Natural killer cell (primary cell): ENCODE data around the gene YAE1. TPM values are rescaled to one million over a fixed set of nuclear protein-coding genes. Genes with fewer than 3 reads are reported as not detected.

ENCODE experiments used
- ATAC-seq, 3 donors: fragments of 150-1000 bp in 2 of 3; fragments of 200-7000 bp in 1 of 3; cut with Tn5 transposase; 1 replicate in 1 of 3; 2 replicates in 2 of 3; pipeline ENCODE4 v1.10.0; 2021; ENCODE audit warnings: mild to moderate bottlenecking in 2 of 3, moderate library complexity in 2 of 3
- DNase-seq, 2 donors: peaks; one replicate each; pipeline versions ENCODE4 v3.0.0 to v3.0.0-alpha.2; 2013 to 2021; ENCODE audit warnings: mixed read lengths in 1 of 2
- H3K27ac ChIP-seq: one replicate; pipeline ENCODE4 v1.5.1; 2013; ENCODE audit warnings: mild to moderate bottlenecking, low read length
- H3K27me3 ChIP-seq: one replicate; pipeline ENCODE4 v1.6.1; 2013; ENCODE audit warnings: low read length; ENCODE audit not compliant: control insufficient read depth, insufficient read depth
- H3K36me3 ChIP-seq: one replicate; pipeline ENCODE4 v1.6.1; 2013; ENCODE audit warnings: low read length; ENCODE audit not compliant: control insufficient read depth, insufficient read depth
- H3K4me1 ChIP-seq: one replicate; pipeline ENCODE4 v1.6.1; 2013; ENCODE audit warnings: low read length; ENCODE audit not compliant: control insufficient read depth, insufficient read depth
- H3K4me3 ChIP-seq: one replicate; pipeline ENCODE4 v1.5.1; 2013; ENCODE audit warnings: low read length
- H3K9me3 ChIP-seq: one replicate; pipeline ENCODE4 v1.6.1; 2013; ENCODE audit warnings: low read length; ENCODE audit not compliant: control insufficient read depth, insufficient read depth
- H3K27ac Mint-ChIP-seq, 2 donors: one replicate each; pipeline ENCODE4 v1.8.0; 2022; ENCODE audit warnings: mild to moderate bottlenecking in 2 of 2, mixed read lengths in 2 of 2, moderate library complexity in 1 of 2
- H3K27me3 Mint-ChIP-seq, 2 donors: one replicate each; pipeline ENCODE4 v1.8.0; 2022; ENCODE audit warnings: low read depth in 2 of 2, mixed read lengths in 2 of 2
- H3K36me3 Mint-ChIP-seq: one replicate; pipeline ENCODE4 v1.8.0; 2022; ENCODE audit warnings: mixed read lengths
- H3K4me1 Mint-ChIP-seq, 2 donors: one replicate each; pipeline ENCODE4 v1.8.0; 2022; ENCODE audit warnings: mixed read lengths in 2 of 2
- H3K4me3 Mint-ChIP-seq: one replicate; pipeline ENCODE4 v1.8.0; 2022; ENCODE audit warnings: mild to moderate bottlenecking, moderate library complexity, mixed read lengths
- H3K9me3 Mint-ChIP-seq, 2 donors: one replicate each; pipeline ENCODE4 v1.8.0; 2022; ENCODE audit warnings: mixed read lengths in 2 of 2
- WGBS: methylation state at CpG from one replicate; pipeline ENCODE4 v1.1.7; 2013; ENCODE audit warnings: missing lambda C conversion rate; ENCODE audit not compliant: insufficient coverage; 5-methylcytosine and 5-hydroxymethylcytosine counted together
- intact Hi-C: fragments of 100-400 bp; cut with micrococcal nuclease; formaldehyde crosslinking; loops from one replicate; pipeline ENCODE4 v1.14.2; 2022
- total RNA-seq, 4 donors: library from RNA; stranded (reverse); fragments of 120-200 nt in 1 of 4; gene quantifications; one replicate each; pipeline versions ENCODE4 v1.2.3 to v1.2.4, GENCODE V29; 2013 to 2022
- TF ChIP-seq, protein P1 (sequence below): fragments of 200-600 bp; IDR thresholded peaks from one replicate; pipeline ENCODE4 v1.8.0; 2022; ENCODE audit warnings: antibody characterized with exemption

Gene YAE1
- total RNA-seq, 3 donors from 2014 or later (not counting 1 experiment from before 2014, with no cell fraction given), result 3.1 to 5.1 (median 3.4) TPM

DNA sequence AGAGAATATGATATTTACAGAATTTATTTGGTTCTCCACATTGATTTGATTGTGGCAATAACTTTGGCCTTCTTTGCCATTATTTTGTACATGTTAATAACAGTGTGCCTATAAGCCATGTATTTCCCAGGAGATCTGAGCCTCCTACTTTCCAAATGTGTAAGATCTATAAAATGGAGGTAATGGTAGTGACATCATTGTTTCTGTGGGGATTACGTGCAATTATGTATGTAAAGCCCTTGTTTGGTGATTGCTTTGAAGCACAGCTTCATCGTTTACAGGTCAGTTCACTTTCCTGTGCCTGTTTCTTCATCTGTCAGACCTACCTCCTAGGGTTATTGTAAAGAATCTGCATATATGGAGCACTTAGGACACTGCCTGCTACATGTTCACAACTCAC, 17.3 kb downstream of the YAE1 start:
- Histone ChIP-seq H3K9me3 (no peaks in the 10 kb centered on the region), H3K27me3 (no peaks in the 10 kb centered on the region), H3K4me1 (no peaks in the 10 kb centered on the region), H3K27ac (no peak overlapping the region), H3K4me3 (no peak overlapping the region), H3K36me3 (no peaks in the 10 kb centered on the region)
- no peaks in the 10 kb centered on the region for H3K9me3 Mint-ChIP-seq
- no peaks in the 10 kb centered on the region for H3K27me3 Mint-ChIP-seq
- intact Hi-C loops, result no loop called here
- no peak overlapping the region for H3K4me3 Mint-ChIP-seq
- no peak for ATAC-seq
- H3K4me1 Mint-ChIP-seq, result no peaks in the 10 kb centered on the region
- no peak overlapping the region for H3K27ac Mint-ChIP-seq
- TF ChIP-seq, protein P1, sequence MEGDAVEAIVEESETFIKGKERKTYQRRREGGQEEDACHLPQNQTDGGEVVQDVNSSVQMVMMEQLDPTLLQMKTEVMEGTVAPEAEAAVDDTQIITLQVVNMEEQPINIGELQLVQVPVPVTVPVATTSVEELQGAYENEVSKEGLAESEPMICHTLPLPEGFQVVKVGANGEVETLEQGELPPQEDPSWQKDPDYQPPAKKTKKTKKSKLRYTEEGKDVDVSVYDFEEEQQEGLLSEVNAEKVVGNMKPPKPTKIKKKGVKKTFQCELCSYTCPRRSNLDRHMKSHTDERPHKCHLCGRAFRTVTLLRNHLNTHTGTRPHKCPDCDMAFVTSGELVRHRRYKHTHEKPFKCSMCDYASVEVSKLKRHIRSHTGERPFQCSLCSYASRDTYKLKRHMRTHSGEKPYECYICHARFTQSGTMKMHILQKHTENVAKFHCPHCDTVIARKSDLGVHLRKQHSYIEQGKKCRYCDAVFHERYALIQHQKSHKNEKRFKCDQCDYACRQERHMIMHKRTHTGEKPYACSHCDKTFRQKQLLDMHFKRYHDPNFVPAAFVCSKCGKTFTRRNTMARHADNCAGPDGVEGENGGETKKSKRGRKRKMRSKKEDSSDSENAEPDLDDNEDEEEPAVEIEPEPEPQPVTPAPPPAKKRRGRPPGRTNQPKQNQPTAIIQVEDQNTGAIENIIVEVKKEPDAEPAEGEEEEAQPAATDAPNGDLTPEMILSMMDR, result no peak
- no peak for DNase-seq
- no peaks in the 10 kb centered on the region for H3K36me3 Mint-ChIP-seq
- 76% methylated on average over 2 of the region's 2 CpGs for WGBS

DNA sequence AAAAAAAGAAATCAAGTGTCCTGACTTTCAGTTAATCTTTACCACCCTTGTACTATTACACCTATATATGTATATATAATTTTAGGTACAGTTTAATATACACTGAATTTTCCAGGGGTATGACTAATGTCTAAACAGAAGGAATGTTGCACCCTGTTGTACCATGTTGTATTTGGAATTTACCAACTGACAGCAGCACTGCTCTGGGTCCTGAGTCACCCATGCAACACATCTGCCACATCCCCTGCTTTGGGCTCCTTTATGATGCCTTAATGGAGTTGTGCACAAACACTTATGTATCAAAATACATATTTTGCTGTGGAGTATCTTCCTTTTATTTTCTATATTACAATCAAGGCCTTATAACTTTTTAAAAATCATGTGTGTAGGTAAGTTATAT, 21.2 kb downstream of the YAE1 start:
- TF ChIP-seq, protein P1, result no peak
- Histone ChIP-seq H3K36me3 (no peaks in the 10 kb centered on the region), H3K9me3 (no peaks in the 10 kb centered on the region), H3K4me3 (no peak overlapping the region), H3K27ac (no peak overlapping the region), H3K4me1 (peaks cover 6% of the 10 kb centered on the region), H3K27me3 (no peaks in the 10 kb centered on the region)
- Mint-ChIP-seq H3K36me3 (no peaks in the 10 kb centered on the region), H3K4me1 (peaks cover 6 to 7% of the 10 kb centered on the region in 2 donors), H3K27ac (no peak overlapping the region), H3K9me3 (no peaks in the 10 kb centered on the region), H3K27me3 (no peaks in the 10 kb centered on the region), H3K4me3 (no peak overlapping the region)
- intact Hi-C loops, result no loop called here
- DNase-seq (no peak), ATAC-seq (peak in 1 of 3 donors; percentile 30)

DNA sequence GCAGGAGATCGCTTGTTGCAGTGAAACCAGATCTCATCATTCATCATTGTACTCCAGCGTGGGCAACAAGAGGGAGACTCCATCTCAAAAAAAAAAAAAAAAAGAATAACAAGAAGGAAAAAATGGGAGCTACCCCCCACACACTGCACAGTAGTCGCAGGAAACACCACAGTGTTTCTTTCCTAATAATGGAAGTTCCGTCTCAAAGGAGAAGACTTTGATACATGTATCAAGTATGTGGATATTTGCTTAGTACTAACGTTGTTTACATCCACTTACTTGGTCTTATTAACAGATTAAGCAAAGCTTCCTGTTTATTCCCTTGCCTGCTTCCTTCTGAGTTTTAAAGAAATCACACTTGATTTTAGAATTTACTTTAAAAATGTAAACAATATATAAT, 22.2 kb downstream of the YAE1 start:
- H3K27me3 ChIP-seq, result no peaks in the 10 kb centered on the region
- no peak overlapping the region for H3K27ac ChIP-seq
- peaks cover 6% of the 10 kb centered on the region for H3K4me1 ChIP-seq
- intact Hi-C loops, result no loop called here
- peaks cover 6 to 7% of the 10 kb centered on the region in 2 donors for H3K4me1 Mint-ChIP-seq
- 84% methylated on average over 2 of the region's 5 CpGs for WGBS
- no peaks in the 10 kb centered on the region for H3K9me3 ChIP-seq
- H3K36me3 Mint-ChIP-seq, result no peaks in the 10 kb centered on the region
- H3K27me3 Mint-ChIP-seq, result no peaks in the 10 kb centered on the region
- ATAC-seq, result no peak
- no peak for DNase-seq
- no peak overlapping the region for H3K4me3 Mint-ChIP-seq
- H3K36me3 ChIP-seq, result no peaks in the 10 kb centered on the region
- H3K27ac Mint-ChIP-seq, result peak overlapping the region in 1 of 2 donors; percentile 16
- H3K4me3 ChIP-seq, result no peak overlapping the region
- TF ChIP-seq, protein P1, result no peak
- no peaks in the 10 kb centered on the region for H3K9me3 Mint-ChIP-seq

DNA sequence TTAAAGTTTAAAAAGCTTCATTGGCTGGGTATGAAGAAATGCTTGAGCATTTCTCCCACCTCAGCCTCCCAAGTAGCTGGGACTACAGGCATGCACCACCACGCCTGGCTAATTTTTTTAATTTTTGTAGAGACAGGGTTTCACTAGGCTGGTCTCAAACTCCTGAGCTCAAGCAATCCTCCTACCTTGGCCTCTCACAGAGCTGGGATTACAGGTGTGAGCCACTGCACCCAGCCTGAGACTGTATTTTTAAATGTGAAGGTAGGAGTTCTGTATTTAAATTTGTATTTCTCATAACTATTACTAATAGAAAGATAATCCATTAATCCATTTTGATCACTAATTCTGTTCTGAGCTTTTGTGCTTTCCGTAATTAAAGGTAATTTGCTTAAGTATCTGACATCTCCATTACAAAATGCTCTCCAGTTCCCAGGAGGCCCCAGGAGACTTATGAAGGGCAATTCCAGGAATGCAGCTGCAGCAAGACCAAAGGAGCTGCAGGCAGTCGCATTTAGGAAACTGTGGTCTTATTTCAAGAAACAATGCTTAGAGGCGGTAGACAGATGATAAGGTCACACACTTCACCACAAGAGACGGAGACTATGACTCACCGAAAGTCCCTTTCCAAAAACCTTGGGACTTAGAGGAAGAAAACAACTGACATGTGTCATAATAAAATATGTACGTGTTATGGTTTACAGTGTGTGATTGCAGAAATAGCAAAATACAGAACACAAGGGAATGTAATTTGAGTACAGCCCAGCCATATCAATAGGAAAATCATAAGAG, 23.3 kb downstream of the YAE1 start:
- Mint-ChIP-seq H3K27ac (peak overlapping the region in 1 of 2 donors; percentile 45), H3K36me3 (no peaks in the 10 kb centered on the region), H3K27me3 (no peaks in the 10 kb centered on the region), H3K9me3 (no peaks in the 10 kb centered on the region), H3K4me3 (no peak overlapping the region), H3K4me1 (peaks cover 6 to 7% of the 10 kb centered on the region in 2 donors)
- H3K4me3 ChIP-seq, result no peak overlapping the region
- WGBS, result 25% methylated on average over 7 of the region's 7 CpGs
- H3K27ac ChIP-seq, result no peak overlapping the region
- ATAC-seq (peak; percentile 75 to 89 (median 78)), DNase-seq (peak in 1 of 2 donors; percentile 81)
- H3K36me3 ChIP-seq, result no peaks in the 10 kb centered on the region
- H3K4me1 ChIP-seq, result peaks cover 6% of the 10 kb centered on the region
- no peaks in the 10 kb centered on the region for H3K9me3 ChIP-seq
- H3K27me3 ChIP-seq, result no peaks in the 10 kb centered on the region
- intact Hi-C loops, result no loop called here
- TF ChIP-seq, protein P1, result no peak
